GM18508 (cell line): ENCODE data around the gene TNNT2.

Experiments used
- ATAC-seq: cut with Tn5 transposase; IDR thresholded peaks from one replicate; pipeline ENCODE4 v1.9.1; 2021; ENCODE audit warnings: moderate number of reproducible peaks; ENCODE audit not compliant: insufficient read depth, unreplicated experiment

Gene TNNT2

GRCh38 chr1:201320168-201320788, 57.2 kb downstream of the TNNT2 start:
- ATAC-seq: no peak

- ATAC-seq: no peak
These were observed 57.8 kb downstream of the TNNT2 start for GRCh38 chr1:201319631-201320030.

- ATAC-seq: no peak
These were observed 58.8 kb downstream of the TNNT2 start for GRCh38 chr1:201318504-201319340.

GRCh38 chr1:201317551-201317950, 59.9 kb downstream of the TNNT2 start:
- ATAC-seq: no peak

GRCh38 chr1:201316556-201316955, 60.9 kb downstream of the TNNT2 start:
- ATAC-seq: no peak

GRCh38 chr1:201313086-201313485, 64.4 kb downstream of the TNNT2 start:
- ATAC-seq: no peak

GRCh38 chr1:201312298-201312697, 65.2 kb downstream of the TNNT2 start:
- no peak for ATAC-seq

GRCh38 chr1:201311356-201312011, 66.0 kb downstream of the TNNT2 start:
- no peak for ATAC-seq

- no peak for ATAC-seq
These were observed 66.5 kb downstream of the TNNT2 start for GRCh38 chr1:201310986-201311355.

- ATAC-seq: no peak
These were observed 67.1 kb downstream of the TNNT2 start for GRCh38 chr1:201310251-201310985.

GRCh38 chr1:201309416-201309815, 68.1 kb downstream of the TNNT2 start:
- ATAC-seq: no peak
